Stimulated activated CD4-positive, alpha-beta T cell treated with anti-CD3 and anti-CD28 coated beads, Interleukin-15, amount 100 ng/mL, for 1 hour (primary cell): ENCODE data around the gene RP2.
A peak's percentile ranks its signal among the peaks of the same experiment; 100 is the strongest.

Experiments
- DNase-seq, 2 donors: peaks; one replicate each; pipeline ENCODE4 v3.0.0-alpha.2; 2020; ENCODE audit warnings: low read depth in 1 of 2, low spot score in 1 of 2

The RP2 gene

GRCh38 chrX:46836701-46837557, at the start of gene RP2:
Gene RP2 (plus strand): TSS chrX:46837043. CDS start chrX:46837101, 58 bp downstream.
- peak; percentile 66 to 72 for DNase-seq

GRCh38 chrX:46788902-46789301, 47.9 kb upstream of the RP2 start:
- no peak for DNase-seq

GRCh38 chrX:46791927-46792809, 44.7 kb upstream of the RP2 start:
- DNase-seq: no peak

- DNase-seq: no peak
These were observed 44.0 kb upstream of the RP2 start for GRCh38 chrX:46792810-46793188.

- no peak for DNase-seq
These were observed 43.3 kb upstream of the RP2 start for GRCh38 chrX:46793386-46794143.

GRCh38 chrX:46796574-46797191, 40.2 kb upstream of the RP2 start:
- DNase-seq: peak; percentile 36 to 62

GRCh38 chrX:46803140-46803539, 33.7 kb upstream of the RP2 start:
- no peak for DNase-seq

- DNase-seq: no peak
These were observed 31.6 kb upstream of the RP2 start for GRCh38 chrX:46805270-46805669.

GRCh38 chrX:46811121-46811520, 25.7 kb upstream of the RP2 start:
- DNase-seq: no peak

GRCh38 chrX:46812445-46812844, 24.4 kb upstream of the RP2 start:
- DNase-seq: no peak

- no peak for DNase-seq
These were observed 21.9 kb upstream of the RP2 start for GRCh38 chrX:46814966-46815365.

- DNase-seq: no peak
These were observed 17.7 kb upstream of the RP2 start for GRCh38 chrX:46819136-46819535.

- no peak for DNase-seq
These were observed 16.3 kb upstream of the RP2 start for GRCh38 chrX:46820391-46821100.

GRCh38 chrX:46823481-46823880, 13.4 kb upstream of the RP2 start:
- no peak for DNase-seq

- DNase-seq: no peak
These were observed 5.0 kb upstream of the RP2 start for GRCh38 chrX:46831765-46832327.

GRCh38 chrX:46837558-46838485, 979 bp downstream of the RP2 start:
- no peak for DNase-seq

- no peak for DNase-seq
These were observed 1.6 kb downstream of the RP2 start for GRCh38 chrX:46838486-46838870.

- DNase-seq: no peak
These were observed 2.2 kb downstream of the RP2 start for GRCh38 chrX:46838974-46839480.

- no peak for DNase-seq
These were observed 4.1 kb downstream of the RP2 start for GRCh38 chrX:46840946-46841345.
